Epithelial cell of esophagus (primary cell): ENCODE measurements around the gene KIF15.
A peak's percentile ranks its signal among the peaks of the same experiment; 100 is the strongest.

Experiments
- DNase-seq: peaks from one replicate; pipeline ENCODE4 v3.0.0; 2010; ENCODE audit warnings: low read depth
- H3K4me3 ChIP-seq: 2 replicates; pipeline ENCODE4 v1.5.1; 2011; ENCODE audit warnings: mild to moderate bottlenecking, low read length, control low read depth
- TF ChIP-seq, protein P1 (sequence below): IDR thresholded peaks from 2 replicates; pipeline ENCODE4 v1.5.1; 2011; ENCODE audit warnings: low read depth, mild to moderate bottlenecking, low read length, control low read depth, inconsistent platforms; ENCODE audit not compliant: insufficient read depth; ENCODE audit errors: missing control alignments

Gene KIF15

DNA sequence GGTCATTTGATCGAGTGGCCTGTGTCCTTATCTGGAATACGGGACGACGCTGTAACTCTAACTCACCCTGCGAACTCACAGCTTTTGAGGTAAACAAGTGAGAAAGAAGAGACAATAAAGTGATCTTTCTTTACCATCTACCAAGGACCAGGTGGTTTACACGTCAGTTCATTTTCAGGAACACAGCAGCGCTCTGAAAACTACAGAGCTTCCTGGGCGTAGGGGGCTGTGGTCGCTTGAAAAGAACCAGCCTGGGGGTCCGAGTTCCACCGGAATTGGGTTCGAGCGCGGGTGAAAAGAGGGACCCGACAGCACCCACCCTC is 532 bp upstream of the KIF15 start:
- H3K4me3 ChIP-seq = peak overlapping the region; percentile 92
- peak; percentile 2 for DNase-seq
- TF ChIP-seq, protein P1, sequence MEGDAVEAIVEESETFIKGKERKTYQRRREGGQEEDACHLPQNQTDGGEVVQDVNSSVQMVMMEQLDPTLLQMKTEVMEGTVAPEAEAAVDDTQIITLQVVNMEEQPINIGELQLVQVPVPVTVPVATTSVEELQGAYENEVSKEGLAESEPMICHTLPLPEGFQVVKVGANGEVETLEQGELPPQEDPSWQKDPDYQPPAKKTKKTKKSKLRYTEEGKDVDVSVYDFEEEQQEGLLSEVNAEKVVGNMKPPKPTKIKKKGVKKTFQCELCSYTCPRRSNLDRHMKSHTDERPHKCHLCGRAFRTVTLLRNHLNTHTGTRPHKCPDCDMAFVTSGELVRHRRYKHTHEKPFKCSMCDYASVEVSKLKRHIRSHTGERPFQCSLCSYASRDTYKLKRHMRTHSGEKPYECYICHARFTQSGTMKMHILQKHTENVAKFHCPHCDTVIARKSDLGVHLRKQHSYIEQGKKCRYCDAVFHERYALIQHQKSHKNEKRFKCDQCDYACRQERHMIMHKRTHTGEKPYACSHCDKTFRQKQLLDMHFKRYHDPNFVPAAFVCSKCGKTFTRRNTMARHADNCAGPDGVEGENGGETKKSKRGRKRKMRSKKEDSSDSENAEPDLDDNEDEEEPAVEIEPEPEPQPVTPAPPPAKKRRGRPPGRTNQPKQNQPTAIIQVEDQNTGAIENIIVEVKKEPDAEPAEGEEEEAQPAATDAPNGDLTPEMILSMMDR = no peak

DNA sequence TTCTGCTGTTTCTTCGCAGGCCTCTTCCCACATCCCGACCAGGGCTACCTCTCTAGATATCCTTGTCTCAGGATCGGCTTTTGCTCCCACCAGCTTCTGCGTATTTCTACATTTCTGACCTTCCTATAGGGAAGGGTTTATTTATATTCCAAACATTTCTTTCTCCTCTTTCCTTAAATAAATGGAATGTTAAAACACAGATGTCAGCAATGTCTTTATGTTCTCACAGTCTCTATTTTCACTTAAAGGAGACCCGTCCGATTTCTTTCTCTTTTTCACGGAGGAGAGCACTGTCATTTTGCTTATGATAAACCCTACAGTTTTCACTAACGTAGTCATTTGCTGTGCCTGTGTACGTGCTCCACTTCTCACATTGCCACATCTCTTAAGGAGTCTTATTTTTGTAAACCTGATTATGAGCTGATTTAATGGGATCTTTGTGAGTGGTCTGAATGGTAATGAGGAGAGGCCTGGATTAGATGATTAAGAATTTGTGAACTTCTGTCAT is 630 bp downstream of the KIF15 start:
- DNase-seq = peak; percentile 19
- H3K4me3 ChIP-seq = peak overlapping the region; percentile 92
- TF ChIP-seq, protein P1 = no peak

DNA sequence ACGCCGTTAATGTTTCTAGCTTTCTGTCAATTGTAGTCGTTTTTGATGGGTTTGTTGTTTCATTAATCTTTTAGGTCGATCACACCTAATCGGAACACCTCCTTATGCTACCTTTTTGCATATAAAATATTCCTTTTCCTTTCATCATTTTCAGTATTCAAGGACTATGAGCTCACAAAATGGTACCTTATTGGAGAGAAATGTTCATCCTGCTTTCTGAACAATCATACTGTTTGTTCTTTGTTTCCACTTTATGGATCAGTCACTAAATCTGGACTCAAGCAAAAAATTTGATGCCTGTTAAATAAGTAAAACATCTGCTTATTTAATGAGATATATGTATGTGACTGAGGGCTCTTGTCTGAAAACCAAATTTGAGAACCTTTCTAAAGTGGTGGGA is 1.1 kb downstream of the KIF15 start:
- H3K4me3 ChIP-seq = peak overlapping the region; percentile 92
- DNase-seq = no peak
- TF ChIP-seq, protein P1 = no peak

DNA sequence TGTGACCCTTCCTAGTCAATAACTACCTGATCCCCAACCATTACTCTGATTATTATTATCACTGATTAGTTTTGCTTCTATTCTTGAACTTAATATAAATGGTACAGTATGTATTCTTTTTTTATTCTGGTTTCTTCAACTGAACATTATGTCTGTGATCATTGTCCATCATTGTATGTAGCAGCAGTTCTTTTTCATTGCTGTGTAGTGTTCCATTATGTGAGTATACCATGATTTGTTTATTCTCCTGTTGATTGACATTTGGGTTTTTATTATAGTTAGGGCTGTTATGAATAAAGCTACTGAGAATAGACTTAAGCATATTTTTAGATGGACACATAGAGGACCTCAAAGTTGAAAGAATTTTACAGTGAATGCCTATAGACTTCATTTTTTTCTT is 2.7 kb downstream of the KIF15 start:
- TF ChIP-seq, protein P1 = no peak
- DNase-seq = no peak

DNA sequence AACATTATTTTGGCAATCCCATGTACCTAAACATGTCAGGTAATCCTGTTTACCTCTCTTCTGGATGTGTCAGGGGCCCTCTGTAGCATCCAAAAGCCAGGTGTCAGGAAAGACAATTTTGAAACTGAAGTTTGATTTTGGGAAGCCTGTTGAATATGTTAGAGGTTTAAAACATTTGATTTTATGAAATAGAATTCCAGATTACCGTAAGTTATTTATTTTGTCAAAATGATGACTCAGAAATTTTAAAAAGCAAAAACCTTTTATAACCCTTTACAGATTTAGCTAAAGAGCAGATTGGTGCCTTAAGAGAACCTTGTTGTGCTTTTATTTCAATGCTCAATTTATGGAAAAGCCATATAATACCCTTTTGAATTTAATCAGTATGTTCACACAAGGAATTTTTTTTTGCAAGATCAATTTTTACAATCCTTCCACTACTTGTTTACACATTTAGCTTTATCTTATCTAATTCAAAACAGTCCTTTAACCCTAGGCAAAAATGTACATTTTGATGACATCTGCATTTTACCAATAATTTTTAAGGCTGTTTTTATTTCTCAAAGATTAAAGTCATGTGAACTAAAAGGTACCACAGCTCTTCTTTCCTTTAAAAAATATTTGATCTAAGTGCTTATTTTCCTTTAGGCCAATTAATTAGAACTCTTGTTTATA is 10.0 kb downstream of the KIF15 start:
- H3K4me3 ChIP-seq = no peak overlapping the region
- DNase-seq = no peak
- TF ChIP-seq, protein P1 = no peak

More for the DNA sequence above, 2.7 kb downstream of the KIF15 start:
- H3K4me3 ChIP-seq = no peak overlapping the region

DNA sequence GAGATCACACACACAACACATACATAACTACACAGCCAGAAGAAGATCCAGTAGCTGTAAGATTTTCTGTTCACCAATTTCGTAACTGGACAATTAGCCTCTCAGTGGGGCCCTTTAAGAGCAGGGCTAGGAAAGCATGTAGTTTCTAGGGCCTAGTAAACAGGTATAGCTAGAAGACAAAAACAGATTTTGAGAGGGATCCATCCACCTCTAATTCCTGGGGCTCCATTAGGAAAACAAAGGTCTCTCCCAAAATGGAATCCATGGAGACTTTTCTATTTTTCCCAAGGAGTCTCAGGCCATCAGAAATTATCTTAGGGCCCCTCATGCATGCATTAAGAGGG is 10.5 kb downstream of the KIF15 start:
- no peak overlapping the region for H3K4me3 ChIP-seq
- DNase-seq = no peak
- TF ChIP-seq, protein P1 = no peak

DNA sequence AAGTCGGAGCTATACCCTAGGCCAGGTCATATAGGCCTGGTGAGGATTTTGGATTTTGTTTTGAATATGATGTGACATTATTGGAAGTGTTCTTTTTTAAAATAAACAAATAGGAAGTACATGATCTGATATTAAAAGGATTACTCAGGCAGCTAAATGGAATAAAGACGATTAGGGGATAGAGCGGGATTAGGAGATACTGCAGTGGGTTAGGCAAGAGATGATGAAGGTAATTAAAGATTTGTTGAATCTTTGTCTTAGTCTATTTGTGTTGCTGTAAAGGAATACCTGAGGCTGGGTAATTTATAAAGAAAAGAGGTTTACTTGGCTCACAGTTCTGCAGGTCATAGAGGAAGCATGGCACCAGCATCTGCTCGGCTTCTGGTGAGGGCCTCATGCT is 21.3 kb downstream of the KIF15 start:
- no peak for DNase-seq
- TF ChIP-seq, protein P1 = no peak

More for the DNA sequence above, 21.3 kb downstream of the KIF15 start:
- H3K4me3 ChIP-seq = no peak overlapping the region
